VCaP (cell line): ENCODE measurements around the gene LUM.

ENCODE experiments used
- H3K27ac ChIP-seq: fragments of 450-650 bp; 2 replicates; pipeline ENCODE4 v1.5.1; 2017
- CTCF ChIP-seq: fragments of 450-650 bp; conservative IDR thresholded peaks from 2 replicates; pipeline ENCODE4 v1.5.1; 2017; ENCODE audit warnings: mild to moderate bottlenecking, moderate library complexity

LUM gene

GRCh38 chr12:91100906-91101305, 10.4 kb downstream of the LUM start:
- no peak overlapping the region for H3K27ac ChIP-seq
- TF ChIP-seq CTCF, result no peak

- TF ChIP-seq CTCF, result no peak
- no peak overlapping the region for H3K27ac ChIP-seq
Measured at GRCh38 chr12:91099836-91100235, 11.5 kb downstream of the LUM start.

GRCh38 chr12:91099341-91099740, 12.0 kb downstream of the LUM start:
- no peak overlapping the region for H3K27ac ChIP-seq
- no peak for TF ChIP-seq CTCF

GRCh38 chr12:91098941-91099340, 12.4 kb downstream of the LUM start:
- no peak for TF ChIP-seq CTCF
- no peak overlapping the region for H3K27ac ChIP-seq

GRCh38 chr12:91098461-91098860, 12.8 kb downstream of the LUM start:
- TF ChIP-seq CTCF, result no peak
- H3K27ac ChIP-seq, result no peak overlapping the region

GRCh38 chr12:91094957-91095356, 16.3 kb downstream of the LUM start:
- no peak for TF ChIP-seq CTCF
- no peak overlapping the region for H3K27ac ChIP-seq

GRCh38 chr12:91094032-91094662, 17.1 kb downstream of the LUM start:
- no peak for TF ChIP-seq CTCF
- no peak overlapping the region for H3K27ac ChIP-seq
